Midbrain (tissue), 1 donor: ENCODE data around the gene IFNG.

ENCODE experiments used
- DNase-seq: peaks from one replicate; lab custom pipeline; 2025; lab: John Stamatoyannopoulos, UW

Gene IFNG

DNA sequence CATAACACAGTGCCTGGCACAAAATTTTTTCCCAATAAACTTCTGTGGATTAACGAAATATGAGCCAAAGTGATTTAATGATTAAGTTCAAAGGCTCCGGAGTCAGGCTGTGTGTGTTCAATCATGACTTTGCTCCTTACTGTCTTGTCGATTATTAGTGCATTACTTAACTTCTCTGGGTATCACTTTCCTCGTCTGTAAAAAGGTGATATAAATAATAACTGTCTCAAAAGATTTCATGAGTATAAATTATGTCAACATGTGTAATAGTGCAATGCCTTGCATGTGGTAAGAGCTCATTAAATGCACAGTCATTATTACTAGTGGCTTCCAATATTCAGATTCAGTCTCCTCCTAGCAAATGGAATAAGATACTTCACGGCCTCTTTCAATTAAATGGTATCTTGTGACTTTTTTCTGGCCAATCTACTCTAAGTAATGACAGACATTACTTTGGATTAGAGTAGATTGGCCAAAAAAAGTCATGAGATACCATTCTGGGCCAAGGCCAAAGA, 6.8 kb upstream of the IFNG start:
- DNase-seq: no peak

DNA sequence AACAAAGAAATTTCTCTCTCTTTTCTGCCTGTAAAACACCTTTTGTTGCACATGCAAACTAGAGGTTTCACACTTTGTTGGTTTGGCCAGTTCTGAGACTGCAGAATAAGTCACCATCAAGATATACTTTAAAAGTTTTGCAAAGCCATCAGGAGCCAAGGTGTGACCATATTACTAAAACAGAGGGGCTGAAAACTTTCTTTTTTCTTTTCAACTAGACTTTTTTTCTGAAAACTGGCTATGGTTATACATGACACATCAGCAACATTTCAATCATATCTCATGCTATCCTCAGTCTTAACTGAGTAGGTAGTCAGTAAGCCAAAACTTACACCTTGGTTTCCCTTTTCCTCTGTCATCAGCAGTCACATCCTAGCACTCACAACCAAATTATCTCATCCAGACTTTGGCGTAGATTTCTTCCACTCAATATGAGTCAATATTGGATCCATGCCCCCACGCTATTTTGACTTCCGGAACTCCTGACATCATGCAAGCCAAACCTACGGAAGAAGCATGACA, 4.1 kb upstream of the IFNG start:
- DNase-seq: no peak

DNA sequence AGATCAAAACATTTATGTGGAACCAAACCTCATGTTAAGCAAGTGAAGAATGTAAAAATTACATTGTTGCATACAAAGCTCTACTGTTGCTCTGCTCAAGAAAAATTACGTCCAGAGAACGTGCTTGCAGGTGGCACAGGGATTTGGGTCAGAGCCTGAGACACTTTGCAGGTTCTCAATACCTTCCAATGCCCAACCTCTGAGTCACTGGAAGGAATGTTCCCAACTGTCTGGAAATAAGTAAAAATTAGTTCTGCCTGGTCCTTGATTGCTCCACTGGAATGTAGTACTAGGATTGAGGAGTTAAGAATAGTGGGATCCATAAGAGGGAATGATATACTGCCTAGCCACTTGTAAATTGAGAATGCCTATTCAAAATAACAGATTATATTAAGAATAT, 2.8 kb upstream of the IFNG start:
- no peak for DNase-seq

DNA sequence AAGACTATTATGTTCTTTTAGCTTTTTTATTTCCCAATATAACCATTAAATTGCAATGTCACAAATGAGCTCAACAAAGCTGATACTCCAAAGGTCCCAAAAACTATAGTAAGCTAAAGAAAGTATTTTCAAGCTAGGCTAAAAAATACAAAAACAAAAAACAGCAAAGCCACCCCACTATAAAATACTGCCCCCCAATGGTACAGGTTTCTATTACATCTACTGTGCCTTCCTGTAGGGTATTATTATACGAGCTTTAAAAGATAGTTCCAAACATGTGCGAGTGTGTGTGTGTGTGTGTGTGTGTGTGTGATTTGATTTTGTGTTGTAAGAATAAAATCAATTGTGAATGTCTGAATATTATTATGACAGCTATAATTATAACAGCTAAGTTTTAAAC, 1.1 kb downstream of the IFNG start:
- DNase-seq: no peak

DNA sequence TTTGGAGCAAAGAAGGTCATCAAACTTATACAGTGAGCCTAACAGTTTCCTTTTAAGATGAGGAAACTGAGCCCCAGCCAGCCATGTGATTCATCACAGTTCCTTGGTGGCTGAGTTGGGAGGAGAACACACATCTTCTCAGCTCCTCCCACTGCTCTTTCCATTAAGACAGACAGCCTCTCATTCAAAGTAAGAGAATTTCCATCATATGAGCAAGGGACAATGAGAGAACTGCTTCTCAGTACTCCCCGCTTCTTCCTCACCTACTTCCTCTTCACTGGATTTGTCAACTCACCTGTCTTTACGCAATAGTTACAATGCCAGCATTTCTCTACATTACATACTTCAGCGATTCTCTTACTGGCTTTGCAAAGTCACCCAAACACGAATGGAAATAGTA, 2.2 kb downstream of the IFNG start:
- no peak for DNase-seq

DNA sequence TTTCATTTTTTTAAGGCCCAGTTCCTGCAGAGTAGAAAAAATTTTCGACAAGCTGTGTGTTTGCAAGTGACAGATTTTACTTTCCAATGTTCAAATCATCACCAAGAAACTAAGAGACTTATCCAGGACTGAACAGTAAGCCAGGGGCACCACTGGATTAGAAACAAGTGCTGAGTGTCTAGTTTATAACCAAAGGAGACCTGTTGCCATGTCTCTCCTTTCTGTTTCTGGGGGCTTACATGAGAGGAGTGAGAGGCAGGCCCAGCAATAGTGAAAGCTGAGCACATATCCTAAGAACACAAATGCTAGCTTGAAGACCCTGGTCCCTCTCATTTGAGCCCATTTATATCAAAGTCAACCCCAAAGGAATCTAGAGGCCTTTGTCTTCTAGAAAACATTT, 2.9 kb downstream of the IFNG start:
- DNase-seq: no peak

DNA sequence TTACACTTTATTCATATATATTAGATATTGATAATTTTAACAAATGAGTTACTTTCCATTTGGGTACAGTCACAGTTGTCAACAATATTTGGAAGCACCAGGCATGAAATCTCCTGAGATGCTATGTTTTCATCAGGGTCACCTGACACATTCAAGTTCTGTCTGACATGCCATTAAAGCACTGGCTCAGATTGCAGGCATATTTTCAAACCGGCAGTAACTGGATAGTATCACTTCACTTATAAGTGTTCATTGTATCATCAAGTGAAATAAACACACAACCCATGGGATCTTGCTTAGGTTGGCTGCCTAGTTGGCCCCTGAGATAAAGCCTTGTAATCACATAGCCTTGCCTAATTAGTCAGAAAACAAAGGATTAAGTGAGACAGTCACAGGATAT, 4.8 kb downstream of the IFNG start:
- no peak for DNase-seq

DNA sequence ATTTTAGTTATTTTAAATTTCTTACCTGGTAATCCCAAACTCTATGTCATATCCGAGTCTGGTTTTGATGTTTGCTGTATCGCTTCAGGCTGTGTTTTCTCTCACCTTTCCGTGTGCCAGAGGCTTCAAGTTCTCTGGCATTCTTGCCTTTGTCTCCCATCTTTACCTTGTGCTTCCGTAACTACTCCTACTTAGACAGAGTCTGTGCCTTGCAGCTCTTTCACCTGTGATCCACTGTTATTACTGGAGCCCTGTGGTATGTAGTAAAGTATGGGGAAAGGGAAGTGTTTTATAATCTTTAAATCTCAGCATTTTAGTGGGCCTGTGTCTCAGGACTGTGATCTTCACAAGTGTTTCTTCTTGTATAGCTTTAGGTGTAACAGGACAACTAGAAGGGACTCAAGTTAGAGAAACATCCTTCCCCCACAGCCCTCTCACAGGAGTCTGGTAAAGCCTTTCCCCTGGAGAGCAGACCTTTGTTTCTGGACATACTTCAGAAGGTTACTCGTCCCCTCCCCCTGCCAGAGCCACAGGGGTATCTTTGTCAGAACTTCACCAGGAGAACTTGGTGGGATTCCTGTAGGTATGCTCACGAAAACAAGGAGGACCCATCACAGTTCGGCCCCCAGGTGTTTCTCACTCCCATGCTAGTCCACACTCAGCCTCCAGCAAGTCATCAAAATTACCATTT, 11.1 kb downstream of the IFNG start:
- no peak for DNase-seq

DNA sequence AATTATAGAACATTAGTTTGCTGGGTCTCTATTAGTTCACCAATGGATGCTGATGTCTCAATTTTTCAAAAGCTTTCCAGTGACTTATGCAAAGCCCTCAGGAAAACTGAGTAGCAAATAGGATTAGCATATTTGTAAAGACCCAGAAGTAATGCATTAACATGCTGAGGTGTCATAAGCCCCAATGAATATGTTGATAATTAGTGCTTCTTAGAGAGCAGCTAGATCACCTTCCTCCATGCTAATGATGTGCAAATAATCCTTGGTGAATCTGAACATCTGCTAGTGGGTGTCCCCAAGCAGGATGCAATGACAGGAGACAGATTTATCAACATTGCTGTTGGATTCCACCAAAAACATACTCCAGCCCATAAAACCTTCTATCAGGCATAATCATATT, 19.0 kb downstream of the IFNG start:
- DNase-seq: no peak

DNA sequence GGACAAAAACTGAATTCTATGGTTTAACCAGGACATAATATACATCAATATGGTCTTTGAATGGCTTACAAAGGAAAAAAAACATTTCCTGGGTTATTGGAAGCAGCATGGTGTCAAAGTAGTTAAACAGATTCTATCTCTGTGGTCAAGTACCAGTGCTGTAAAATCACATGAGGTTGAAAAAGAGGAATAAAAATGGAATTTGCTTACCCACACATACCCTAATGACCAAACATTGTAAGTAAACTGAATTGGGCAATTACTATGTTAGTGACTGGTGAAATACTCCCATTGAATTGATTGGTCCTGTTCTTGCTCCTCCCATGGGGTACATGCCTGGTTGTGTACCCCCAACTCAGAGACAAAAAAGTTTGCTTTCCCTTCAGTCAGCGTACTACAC, 19.6 kb downstream of the IFNG start:
- DNase-seq: no peak

DNA sequence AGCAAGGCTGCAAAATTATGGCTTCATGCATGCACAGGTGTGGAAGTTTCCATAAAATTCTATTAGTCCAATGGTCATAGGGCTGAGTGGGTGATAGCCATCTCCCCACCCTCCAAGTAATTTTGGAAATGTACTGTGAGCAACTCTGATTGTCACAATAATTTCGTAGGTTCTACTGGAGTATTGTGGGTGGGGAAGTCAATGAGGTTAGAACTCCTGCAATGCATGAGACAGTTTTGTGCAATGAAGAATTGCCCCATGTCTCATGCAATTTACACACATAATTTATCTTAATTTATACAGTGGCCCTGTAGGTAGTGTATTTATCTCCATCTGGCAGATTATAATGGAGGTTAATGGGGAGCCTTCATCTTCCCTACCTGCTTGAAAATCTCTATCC, 20.5 kb downstream of the IFNG start:
- DNase-seq: no peak

DNA sequence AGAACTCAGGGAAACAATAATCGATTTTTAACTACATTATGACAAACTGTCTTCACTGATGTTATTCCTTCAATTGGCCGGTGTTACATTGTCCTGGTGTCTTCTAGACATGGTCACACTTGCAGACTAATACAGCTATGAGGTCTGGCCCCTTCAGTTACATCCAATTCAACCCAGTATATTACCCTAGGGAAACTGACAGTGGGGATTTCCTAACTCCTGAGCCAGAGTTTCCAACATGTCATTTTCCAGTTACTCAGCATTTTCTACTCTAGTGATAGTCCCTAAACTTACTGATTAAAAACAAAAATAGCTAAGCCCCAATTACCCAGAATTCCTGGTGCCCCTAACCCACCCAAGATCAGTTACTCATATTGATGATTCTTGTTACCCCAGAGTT, 21.1 kb downstream of the IFNG start:
- DNase-seq: no peak

DNA sequence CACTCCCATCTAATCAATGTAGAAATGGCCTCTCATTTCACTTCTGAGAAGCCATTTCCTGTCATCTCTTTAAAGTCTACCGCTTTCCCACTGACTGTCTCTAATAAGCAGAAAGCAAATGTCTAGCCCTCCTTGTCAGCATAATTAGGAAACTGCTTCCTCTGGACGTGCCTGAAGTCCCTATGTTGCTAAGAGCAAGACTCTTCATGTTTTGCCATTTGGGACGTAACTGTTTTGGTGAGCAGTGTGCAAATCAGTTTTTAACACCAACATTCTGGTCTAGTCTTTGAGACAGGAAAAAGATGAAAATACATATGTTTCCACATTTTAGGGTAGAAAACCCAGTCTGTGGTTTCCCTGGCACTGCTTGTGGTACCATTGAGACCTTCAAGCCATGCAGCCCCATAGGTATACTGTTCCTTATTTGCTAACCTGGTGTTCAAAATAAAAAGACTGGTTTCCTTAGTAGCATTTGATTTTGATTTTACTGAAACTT, 22.2 kb downstream of the IFNG start:
- DNase-seq: no peak

DNA sequence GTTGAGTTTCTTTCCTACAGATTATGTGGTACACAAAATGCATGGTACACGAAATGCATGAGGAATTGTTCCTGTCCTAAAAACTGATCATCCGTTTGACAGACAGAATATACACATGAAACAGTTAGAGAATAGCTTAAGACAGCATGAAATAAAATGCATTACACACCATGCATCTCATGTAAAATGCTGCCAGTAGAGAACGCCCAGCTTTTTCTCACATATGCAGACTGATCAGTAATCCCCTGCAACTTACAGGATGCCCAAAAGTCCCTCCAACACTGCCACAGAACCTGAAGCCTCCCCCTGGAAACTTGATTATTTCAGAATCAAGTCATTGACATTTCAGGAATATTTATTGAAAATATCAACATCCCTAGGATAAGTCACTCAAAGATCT, 24.0 kb downstream of the IFNG start:
- no peak for DNase-seq

DNA sequence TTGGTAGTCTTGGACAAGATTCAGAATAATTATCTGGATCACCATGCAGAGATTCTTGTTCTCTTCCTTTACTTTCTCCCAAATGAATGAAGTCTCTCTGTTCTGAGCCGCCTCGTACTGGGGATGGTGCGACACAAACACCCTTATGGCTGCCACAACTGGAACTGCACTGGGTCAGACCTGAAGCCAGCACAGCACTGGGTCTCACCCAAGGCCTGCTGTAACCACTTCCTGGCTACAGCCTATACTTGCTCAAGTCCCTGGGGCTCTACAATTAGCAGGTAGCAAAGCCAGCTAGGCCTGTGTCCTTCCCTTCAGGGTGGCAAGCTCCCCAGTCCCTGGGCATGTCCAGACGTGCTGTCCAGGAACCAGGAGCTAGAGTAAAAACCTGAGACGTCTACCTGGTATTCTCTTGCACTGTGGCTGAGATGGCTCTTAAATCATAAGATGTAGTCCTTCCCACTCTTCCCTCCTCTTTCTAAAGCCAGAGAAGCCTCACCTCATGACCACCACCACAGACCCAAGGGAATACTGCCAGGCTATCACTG, 27.6 kb downstream of the IFNG start:
- no peak for DNase-seq

DNA sequence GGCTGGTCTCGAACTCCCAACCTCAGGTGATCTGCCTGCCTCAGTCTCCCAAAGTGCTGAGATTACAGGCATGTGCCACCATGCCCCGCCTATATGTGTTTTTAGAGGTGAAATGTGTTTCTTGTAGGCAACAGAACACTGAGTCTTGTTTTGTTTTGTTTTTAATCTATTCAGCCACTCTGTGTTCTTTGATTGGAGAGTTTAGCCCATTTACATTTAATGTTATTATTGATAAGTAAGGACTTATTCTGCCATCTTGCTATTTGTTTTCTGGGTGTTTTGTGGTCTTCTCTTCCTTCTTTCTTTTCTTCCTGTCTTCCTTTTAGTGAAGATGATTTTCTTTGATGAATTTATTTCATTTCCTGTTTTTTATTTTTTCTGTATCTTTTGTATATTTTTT, 29.6 kb downstream of the IFNG start:
- DNase-seq: no peak

DNA sequence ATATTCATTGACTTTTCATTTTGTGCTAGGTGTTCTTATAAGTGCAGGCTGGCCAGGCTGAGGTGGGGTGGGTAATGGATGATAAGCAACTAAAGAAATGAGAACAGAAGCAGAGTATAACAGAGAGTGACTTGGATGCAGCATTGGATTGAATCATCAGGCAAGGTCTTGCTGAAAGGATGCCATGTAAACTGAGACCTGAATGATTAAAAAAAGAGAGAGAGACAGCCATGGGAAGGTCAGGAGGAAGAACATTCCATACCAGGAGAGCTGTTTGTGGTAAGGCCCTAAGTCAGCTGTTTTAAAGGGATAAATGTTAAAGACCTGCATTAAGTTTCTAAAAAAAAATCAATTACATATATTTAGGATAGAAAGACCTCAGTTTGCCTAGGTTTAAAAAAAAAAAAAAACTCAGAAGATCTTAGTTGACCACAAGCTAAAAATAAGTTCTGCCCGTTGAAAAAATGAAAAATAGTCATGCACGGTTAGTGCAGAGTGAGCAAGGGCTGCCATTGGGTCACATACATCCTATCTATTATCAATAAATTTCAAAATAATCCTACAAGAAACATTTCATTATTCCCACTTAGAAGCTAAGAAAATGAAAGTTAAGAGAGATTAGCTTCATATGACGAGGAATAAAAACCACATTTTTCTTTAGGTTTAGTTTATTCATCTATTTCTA, 37.2 kb downstream of the IFNG start:
- no peak for DNase-seq

DNA sequence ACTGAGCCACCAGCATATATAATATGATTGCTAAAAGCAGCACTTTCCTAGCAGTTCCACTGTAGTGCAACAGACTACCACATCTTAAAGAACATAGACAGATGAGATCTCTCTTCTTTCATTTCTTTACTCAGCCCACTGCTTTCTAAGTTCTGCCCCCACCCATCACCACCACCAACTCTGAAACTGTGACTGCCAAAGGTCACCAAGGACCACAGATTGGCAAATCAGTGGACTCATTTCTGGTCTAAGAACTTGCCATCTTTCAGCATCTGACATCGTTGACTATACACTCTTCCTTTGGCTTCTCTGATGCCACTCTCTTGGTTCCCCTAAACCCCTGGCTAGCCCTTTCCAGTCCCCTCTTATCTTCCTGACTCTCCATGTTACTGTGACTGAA, 38.4 kb downstream of the IFNG start:
- DNase-seq: no peak

DNA sequence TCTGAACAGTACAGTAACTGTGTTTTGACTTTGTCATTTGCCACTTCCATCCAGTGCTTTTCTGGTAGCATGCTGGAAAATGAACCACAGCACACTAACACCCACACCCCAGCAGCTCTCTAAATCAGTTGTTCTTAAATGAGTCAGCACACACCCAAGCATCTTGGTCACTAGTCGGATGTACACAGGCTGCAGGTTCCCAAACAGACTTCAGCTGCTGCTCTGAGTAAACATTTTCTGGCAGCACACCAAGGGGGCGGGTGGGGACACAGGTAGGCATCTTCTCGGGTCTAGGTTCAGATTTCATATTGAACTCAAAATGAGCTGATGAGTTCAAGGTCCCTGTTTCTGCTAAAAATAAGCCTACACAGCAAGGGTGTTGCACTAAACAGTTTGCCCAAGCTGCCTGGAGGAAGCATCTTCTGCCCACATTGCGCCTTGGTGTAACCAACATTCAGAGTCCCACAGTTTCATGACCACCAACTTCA, 39.8 kb downstream of the IFNG start:
- no peak for DNase-seq

DNA sequence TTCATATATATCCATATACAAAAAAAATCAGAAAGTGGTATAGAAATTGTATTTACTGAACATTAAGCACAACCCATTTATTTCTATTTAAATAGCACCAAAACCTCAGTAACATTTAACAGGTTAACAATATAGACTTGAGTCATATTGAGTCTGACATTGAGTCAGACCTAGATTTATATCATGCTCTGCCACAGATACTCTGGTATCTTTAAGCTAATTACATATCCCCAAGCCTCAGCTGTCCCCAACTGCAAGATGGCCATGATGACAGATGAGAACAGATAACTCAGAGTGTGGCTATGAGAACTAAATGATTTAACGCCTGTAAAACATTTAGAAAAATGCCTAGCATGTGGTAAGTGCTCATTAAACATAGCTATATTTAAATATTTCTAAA, 40.3 kb downstream of the IFNG start:
- no peak for DNase-seq

DNA sequence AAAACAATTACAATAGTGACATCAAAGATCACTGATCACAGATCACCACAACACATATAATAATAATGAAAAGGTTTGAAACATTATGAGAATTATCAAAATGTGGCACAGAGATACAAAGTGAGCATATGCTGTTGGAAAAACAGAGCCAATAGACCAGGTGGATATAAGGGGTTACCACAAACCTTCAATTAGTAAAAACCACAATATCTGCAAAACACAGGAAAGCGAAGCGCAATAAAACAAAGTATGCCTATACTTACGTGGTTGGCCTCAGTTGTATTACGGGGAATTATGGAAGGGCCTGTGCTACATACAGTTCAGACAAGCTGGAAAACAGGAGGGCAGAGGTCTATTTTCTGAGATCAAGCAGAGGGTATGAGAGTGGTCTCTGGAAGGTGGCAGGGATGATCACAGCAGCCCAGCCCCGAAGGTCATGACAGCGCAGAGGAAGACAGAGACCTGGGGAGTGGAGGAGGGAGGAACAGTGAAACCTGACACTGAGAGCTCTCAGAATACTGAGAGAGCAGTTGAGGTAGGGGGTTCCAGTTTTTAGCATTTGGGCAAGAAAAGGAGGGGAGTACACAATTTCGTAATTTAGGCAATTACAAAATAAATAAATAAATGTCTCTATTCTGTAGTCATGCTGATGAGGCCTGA, 41.3 kb downstream of the IFNG start:
- DNase-seq: no peak

DNA sequence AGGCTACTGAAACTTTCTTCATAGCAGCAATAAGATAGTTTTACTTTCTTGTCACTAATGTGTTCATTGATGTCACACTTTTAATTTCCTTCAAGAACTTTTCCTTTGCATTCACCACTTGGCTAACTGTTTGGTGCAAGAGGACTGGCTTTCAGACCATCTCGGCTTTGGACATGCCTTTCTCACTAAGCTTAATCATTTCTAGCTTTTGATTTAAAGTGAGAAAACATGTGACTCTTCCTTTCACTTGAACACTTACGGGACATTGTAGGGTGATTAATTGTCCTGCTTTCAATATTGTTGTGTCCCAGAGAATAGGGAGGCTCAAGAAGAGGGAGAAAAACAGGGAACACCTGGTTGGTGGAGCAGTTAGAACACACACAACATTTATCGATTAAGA, 41.9 kb downstream of the IFNG start:
- DNase-seq: no peak
